K562 (cell line): ENCODE measurements around the gene SKIL. TPM values are rescaled to one million over a fixed set of nuclear protein-coding genes. Genes with fewer than 3 reads are reported as not detected.

Experiments used
- ATAC-seq: fragments of 200-7000 bp; cut with Tn5 transposase; 3 replicates; pipeline ENCODE4 v1.9.1; 2020; ENCODE audit warnings: moderate library complexity
- BruUV-seq: library from RNA; stranded (reverse); fragments of 400-500 nt; replicated peaks from 2 replicates; lab custom pipeline; 2021; lab: Mats Ljungman, UMichigan
- CTCF ChIA-PET: fragments of 300-600 bp; formaldehyde crosslinking; extraction: SDS; loops from one replicate; lab custom pipeline; 2021; ENCODE audit warnings: low intra/inter-chr PET ratio; lab: Yijun Ruan, JAX
- POLR2A ChIA-PET: fragments of 300-600, 350-650 bp; sonication (Branson Sonifier 250); formaldehyde crosslinking; extraction: SDS; loops from one replicate; lab custom pipeline; 2021; ENCODE audit warnings: antibody characterized with exemption, inconsistent platforms; lab: Yijun Ruan, JAX
- DNase-seq, 4 experiments: peaks; one replicate each; pipeline versions ENCODE4 v3.0.0 to v3.0.0-alpha.2; 2011 to 2018; ENCODE audit warnings: low spot score in 3 of 4, mixed read lengths in 3 of 4; ENCODE audit errors: extremely low read depth in 1 of 4
- FAIRE-seq: peaks from 2 replicates; lab custom pipeline; 2011; peaks lifted over from hg19 to GRCh38; lab: Jason Lieb, UNC
- H2AFZ ChIP-seq: 2 replicates; pipeline ENCODE4 v1.6.0; 2011; ENCODE audit warnings: low read depth, low read length, control low read depth, inconsistent platforms
- H3K27ac ChIP-seq: fragments of 200-600 bp; 3 replicates; pipeline ENCODE4 v1.8.0; 2011; ENCODE audit warnings: low read depth, mild to moderate bottlenecking, control low read depth, inconsistent platforms, low read length, moderate library complexity, mixed read lengths; ENCODE audit errors: extremely low read depth
- H3K27me3 ChIP-seq, 2 experiments: fragments of 300-600 bp in 1 of 2; 2 replicates in 1 of 2; 3 replicates in 1 of 2; pipeline versions ENCODE4 v1.6.0 to v1.8.0; 2011; ENCODE audit warnings: inconsistent platforms in 2 of 2, low read length in 2 of 2, mild to moderate bottlenecking in 1 of 2, mixed read lengths in 1 of 2, moderate library complexity in 1 of 2; ENCODE audit not compliant: control insufficient read depth in 2 of 2, insufficient read depth in 2 of 2
- H3K36me3 ChIP-seq: fragments of 300-600 bp; 3 replicates; pipeline ENCODE4 v1.8.0; 2011; ENCODE audit warnings: mild to moderate bottlenecking, low read length, inconsistent platforms; ENCODE audit not compliant: control insufficient read depth, insufficient read depth
- H3K4me1 ChIP-seq, 2 experiments: fragments of 200-600 bp in 1 of 2; replicated peaks in 1 of 2; 2 replicates in 1 of 2; 3 replicates in 1 of 2; pipeline versions ENCODE4 v1.5.1 to v1.8.0; 2011; ENCODE audit warnings: inconsistent platforms in 2 of 2, low read length in 2 of 2, mild to moderate bottlenecking in 1 of 2, mixed read lengths in 1 of 2, moderate library complexity in 1 of 2; ENCODE audit not compliant: control insufficient read depth in 2 of 2, insufficient read depth in 2 of 2
- H3K4me2 ChIP-seq: 2 replicates; pipeline ENCODE4 v1.6.1; 2011; ENCODE audit warnings: low read length, control low read depth, inconsistent platforms, mixed read lengths; ENCODE audit not compliant: insufficient read depth
- H3K4me3 ChIP-seq: fragments of 200-600 bp; sonication (generic), shearing (Covaris generic); 2 replicates; pipeline ENCODE4 v1.5.1; 2016; ENCODE audit warnings: control low read depth, inconsistent platforms
- H3K79me2 ChIP-seq: fragments of 200-600 bp; 3 replicates; pipeline ENCODE4 v1.8.0; 2011; ENCODE audit warnings: low read length, inconsistent platforms; ENCODE audit not compliant: control insufficient read depth, insufficient read depth
- H3K9ac ChIP-seq, 2 experiments: 2 replicates each; pipeline versions ENCODE4 v1.6.0 to v1.6.1; 2011; ENCODE audit warnings: low read depth in 2 of 2, low read length in 2 of 2, control low read depth in 1 of 2, inconsistent platforms in 1 of 2, mild to moderate bottlenecking in 1 of 2, mixed read lengths in 1 of 2; ENCODE audit not compliant: insufficient read depth in 1 of 2
- H3K9me1 ChIP-seq: one replicate; pipeline ENCODE4 v1.6.0; 2011; ENCODE audit warnings: inconsistent platforms, mild to moderate bottlenecking, low read length, moderate library complexity; ENCODE audit not compliant: control insufficient read depth, insufficient read depth
- H3K9me3 ChIP-seq: replicated peaks from 2 replicates; pipeline ENCODE4 v1.5.1; 2011; ENCODE audit warnings: low read depth, low read length, inconsistent platforms; ENCODE audit not compliant: control insufficient read depth, insufficient read depth
- H4K20me1 ChIP-seq: replicated peaks from 2 replicates; pipeline ENCODE4 v1.6.1; 2011; ENCODE audit warnings: low read length, inconsistent platforms, mixed read lengths; ENCODE audit not compliant: control insufficient read depth, insufficient read depth
- ADNP ChIP-seq: fragments of 200-800 bp; sonication (Bioruptor generic); IDR thresholded peaks from 2 replicates; pipeline ENCODE4 v1.6.1; 2016; ENCODE audit warnings: missing genetic modification characterization, missing compliant biosample characterization
- CTBP1 ChIP-seq: fragments of 450-650 bp; IDR thresholded peaks from 2 replicates; pipeline ENCODE4 v1.6.1; 2016; ENCODE audit warnings: borderline replicate concordance
- CXXC5 ChIP-seq: fragments of 250-450 bp; sonication (Bioruptor Pico); IDR thresholded peaks from 2 replicates; pipeline ENCODE4 v1.8.0; 2022; ENCODE audit warnings: inconsistent platforms, mild to moderate bottlenecking, moderate library complexity
- EGR1 ChIP-seq: fragments of 450-650 bp; conservative IDR thresholded peaks from 2 replicates; pipeline ENCODE4 v1.6.1; 2017; ENCODE audit warnings: mild to moderate bottlenecking
- EHMT2 ChIP-seq: fragments of 450-650 bp; IDR thresholded peaks from 2 replicates; pipeline ENCODE4 v1.6.1; 2018; ENCODE audit warnings: antibody characterized with exemption
- KDM1A ChIP-seq, 2 experiments: fragments of 450-650 bp; IDR thresholded peaks; 2 replicates each; pipeline ENCODE4 v1.6.1; 2016; ENCODE audit warnings: mild to moderate bottlenecking in 2 of 2
- LARP7 ChIP-seq: fragments of 450-650 bp; IDR thresholded peaks from 2 replicates; pipeline ENCODE4 v1.6.1; 2016
- MAFK ChIP-seq: IDR thresholded peaks from 2 replicates; pipeline ENCODE4 v1.6.1; 2011; ENCODE audit warnings: low read length, improper control_type of control experiment
- MAZ ChIP-seq, 2 experiments: fragments of 450-650 bp in 1 of 2; sonication (generic) in 1 of 2; formaldehyde crosslinking; IDR thresholded peaks in 1 of 2; conservative IDR thresholded peaks in 1 of 2; 2 replicates each; pipeline versions ENCODE4 v1.4.0 to v1.5.0; 2020; ENCODE audit warnings: mild to moderate bottlenecking in 1 of 2, missing genetic modification reagents in 1 of 2
- NFIX ChIP-seq: fragments of 250-450 bp; sonication (Bioruptor Pico); IDR thresholded peaks from 2 replicates; pipeline ENCODE4 v1.4.0; 2020; ENCODE audit warnings: low read depth, mild to moderate bottlenecking, moderate library complexity
- NRF1 ChIP-seq, 2 experiments: fragments of 450-650 bp; IDR thresholded peaks in 1 of 2; conservative IDR thresholded peaks in 1 of 2; 2 replicates each; pipeline ENCODE4 v1.6.1; 2014; ENCODE audit warnings: mild to moderate bottlenecking in 2 of 2
- POLR2G ChIP-seq: fragments of 200-400 bp; formaldehyde crosslinking; IDR thresholded peaks from 2 replicates; pipeline ENCODE4 v1.6.1; 2017; ENCODE audit warnings: low read depth, mild to moderate bottlenecking, antibody characterized with exemption, low read length, moderate library complexity
- RBBP5 ChIP-seq: fragments of 200-600 bp; sonication (generic); IDR thresholded peaks from 2 replicates; pipeline ENCODE4 v1.6.1; 2012; ENCODE audit warnings: borderline replicate concordance, mild to moderate bottlenecking, low read length, control low read depth, inconsistent platforms; ENCODE audit not compliant: insufficient read depth, poor library complexity, severe bottlenecking
- RNF219 ChIP-seq: fragments of 250-450 bp; sonication (Bioruptor Pico); IDR thresholded peaks from 2 replicates; pipeline ENCODE4 v1.5.0; 2022; ENCODE audit warnings: mild to moderate bottlenecking
- SMAD3 ChIP-seq: fragments of 450-650 bp; formaldehyde crosslinking; conservative IDR thresholded peaks from 2 replicates; pipeline ENCODE4 v1.4.0; 2020; ENCODE audit warnings: mild to moderate bottlenecking
- STAT5B ChIP-seq: fragments of 250-450 bp; sonication (Bioruptor Pico); IDR thresholded peaks from 2 replicates; pipeline ENCODE4 v1.8.0; 2021; ENCODE audit warnings: mild to moderate bottlenecking, inconsistent platforms
- U2AF2 ChIP-seq: fragments of 200-400 bp; formaldehyde crosslinking; optimal IDR thresholded peaks from 2 replicates; pipeline ENCODE3; 2017; ENCODE audit warnings: low read depth, mild to moderate bottlenecking, low read length
- ZBTB17 ChIP-seq: fragments of 450-650 bp; formaldehyde crosslinking; IDR thresholded peaks from 2 replicates; pipeline ENCODE4 v1.4.0; 2020; ENCODE audit warnings: mild to moderate bottlenecking
- ZBTB5 ChIP-seq: fragments of 450-650 bp; IDR thresholded peaks from 2 replicates; pipeline ENCODE4 v1.6.1; 2017; ENCODE audit warnings: antibody characterized with exemption
- ZNF121 ChIP-seq: sonication (generic); formaldehyde crosslinking; conservative IDR thresholded peaks from 2 replicates; pipeline ENCODE4 v1.8.0; 2022; ENCODE audit warnings: missing genetic modification reagents
- WGBS: fragments of 100-300 bp; shearing (Covaris generic); methylation state at CpG from one replicate; pipeline ENCODE4 v1.1.6; 2016; ENCODE audit warnings: low coverage, mixed read lengths; ENCODE audit not compliant: insufficient coverage; ENCODE audit errors: missing lambda C conversion rate; 5-methylcytosine and 5-hydroxymethylcytosine counted together
- in situ Hi-C: fragments of 300-500 bp; cut with MboI; formaldehyde crosslinking; loops from 4 replicates; pipeline ENCODE4 v1.15.0; 2018; ENCODE audit warnings: inconsistent platforms, mixed read lengths
- intact Hi-C: fragments of 100-400 bp; cut with micrococcal nuclease; formaldehyde crosslinking; loops from 2 replicates; pipeline ENCODE4 v1.14.2; 2022
- polyA plus RNA-seq, 8 experiments: library from polyadenylated mRNA; depleted of rRNA in 4 of 8; stranded (reverse) in 5 of 8; unstranded in 3 of 8; fragments of >200 nt; fragmentation: Nextera tagmentation in 2 of 8; fragmentation: Illumina TruSeq in 1 of 8; extraction: Ambion mirVana in 2 of 8; extraction: Trizol in 1 of 8; gene quantifications; 2 replicates each; pipeline versions ENCODE4 v1.2.1 to v1.2.3, GENCODE V29; 2011 to 2014; ENCODE audit warnings: inconsistent platforms in 1 of 8, missing spikeins in 1 of 8
- total RNA-seq, 7 experiments: library from RNA; depleted of rRNA in 6 of 7; stranded (reverse); fragments of >200 nt in 6 of 7; fragmentation: Illumina TruSeq in 2 of 7; extraction: Trizol in 2 of 7; gene quantifications; 2 replicates each; pipeline versions ENCODE4 v1.2.1 to v1.2.3, GENCODE V29; 2011 to 2021; ENCODE audit warnings: low replicate concordance in 1 of 7

Gene SKIL
- total and polyA plus RNA-seq, 9 of the 15 experiments (the other 6 are each of a cell fraction or from before 2014, with no cell fraction given): 4.3 to 19.1 (median 9.7) TPM

GRCh38 chr3:170426240-170426797 is 68.8 kb downstream of the SKIL start:
- ChIA-PET CTCF (no interaction called here), POLR2A (interaction anchor here (0.6 kb wide), 1 partner anchor 427 kb away, joined by 3 read pairs; no protein-coding TSS in a partner anchor)
- peak overlapping the region; percentile 97 for H2AFZ ChIP-seq
- no TSS peak for BruUV-seq
- no peaks in the 10 kb centered on the region for H3K79me2 ChIP-seq
- 49% methylated on average over 2 of the region's 2 CpGs for WGBS
- H3K4me3 ChIP-seq: no peak overlapping the region
- H4K20me1 ChIP-seq: no peaks in the 10 kb centered on the region
- ATAC-seq (peak; percentile 15; the same call in 2 of the 3 replicates), DNase-seq (peak in 1 of 4 experiments; percentile 26), FAIRE-seq (no peak)
- H3K4me2 ChIP-seq: peak overlapping the region; percentile 49; the same call in 1 of the 2 replicates
- H3K9ac ChIP-seq: 0 out of 4 replicates have a peak overlapping the region, but pooled peaks of 1 of the 2 experiments have one; percentile 29
- peaks cover 7 to 15% of the 10 kb centered on the region in 2 experiments; a peak in 4 of 5 replicates for H3K4me1 ChIP-seq
- peak overlapping the region; percentile 40; the same call in 1 of the 3 replicates for H3K27ac ChIP-seq
- intact Hi-C loops: loop anchor here (5.0 kb wide), 1 partner anchor 71 kb away; no protein-coding TSS in a partner anchor
- H3K9me1 ChIP-seq: no peaks in the 10 kb centered on the region
- in situ Hi-C loops: loop anchor here (10.0 kb wide), 1 partner anchor 268 kb away; no protein-coding TSS in a partner anchor
- no peaks in the 10 kb centered on the region for H3K36me3 ChIP-seq
- no peaks in the 10 kb centered on the region for H3K27me3 ChIP-seq
- H3K9me3 ChIP-seq: no peaks in the 10 kb centered on the region
- TF ChIP-seq LARP7 (no peak), MAFK (no peak), ZBTB5 (no peak), KDM1A (IDR thresholded peaks at IDR 0.05) (peak in 1 of 2 experiments; percentile 39; a peak in 1 of 4 replicates), STAT5B (CRISPR knock-in tag) (no peak), POLR2G (no peak), ADNP (tag) (0 out of 2 replicates have a peak, but pooled peaks have one; percentile 63), RNF219 (no peak), EGR1 (no peak), CTBP1 (no peak), NRF1 (conservative IDR thresholded peaks at IDR 0.05 in 1 of 2, IDR thresholded peaks at IDR 0.05 in 1 of 2) (no peak), RBBP5 (no peak), ZBTB17 (CRISPR knock-in tag) (no peak), ZNF121 (no peak), NFIX (CRISPR knock-in tag) (no peak), MAZ (CRISPR knock-in tag; conservative IDR thresholded peaks at IDR 0.05 in 1 of 2, IDR thresholded peaks at IDR 0.05 in 1 of 2) (0 out of 4 replicates have a peak, but pooled peaks of 1 of the 2 experiments have one; percentile 15), U2AF2 (no peak), EHMT2 (no peak), SMAD3 (CRISPR knock-in tag) (no peak), CXXC5 (CRISPR knock-in tag) (no peak)
